GM18858 (cell line): Measurements from ENCODE around the gene SNX9.
"Not testable (repeated sequence)": the region's sequence is repeated elsewhere in the genome, so short reads cannot be mapped to it uniquely, and the experiment has no call there.

Source experiments
- ATAC-seq: cut with Tn5 transposase; IDR thresholded peaks from one replicate; pipeline ENCODE4 v1.9.1; 2021; ENCODE audit not compliant: unreplicated experiment

The SNX9 gene

DNA sequence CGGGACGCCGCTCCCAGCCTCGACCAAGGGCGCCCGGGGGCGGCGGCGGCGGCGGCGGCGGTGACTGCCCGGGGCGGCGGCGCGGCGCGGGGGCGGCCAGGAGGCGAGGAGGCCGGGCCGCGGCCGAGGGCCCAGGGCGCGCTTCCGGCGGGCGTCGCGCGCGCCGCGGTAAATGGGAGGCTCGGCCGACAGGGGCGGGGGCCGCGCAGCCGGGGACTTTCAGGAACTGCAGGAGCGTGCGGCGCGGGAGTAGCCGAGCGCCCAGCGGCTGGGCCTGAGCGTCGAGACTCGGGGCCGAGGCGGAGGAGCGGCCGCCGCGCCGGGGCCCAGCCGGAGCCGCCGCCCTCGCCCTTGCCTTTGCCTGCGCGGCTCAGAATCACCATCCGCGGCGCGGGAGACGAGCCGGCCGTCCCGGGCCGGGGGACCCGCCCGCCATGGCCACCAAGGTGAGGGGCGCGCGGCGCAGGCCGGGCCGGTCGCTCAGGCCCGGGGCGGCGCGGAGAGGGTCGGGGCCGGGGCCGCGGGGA, at the start of gene SNX9:
TSS of gene SNX9 (plus strand) at position 246 of the 527 bp plus-strand sequence. CDS start at position 435, 189 bp downstream.
- ATAC-seq: peak; percentile 59

DNA sequence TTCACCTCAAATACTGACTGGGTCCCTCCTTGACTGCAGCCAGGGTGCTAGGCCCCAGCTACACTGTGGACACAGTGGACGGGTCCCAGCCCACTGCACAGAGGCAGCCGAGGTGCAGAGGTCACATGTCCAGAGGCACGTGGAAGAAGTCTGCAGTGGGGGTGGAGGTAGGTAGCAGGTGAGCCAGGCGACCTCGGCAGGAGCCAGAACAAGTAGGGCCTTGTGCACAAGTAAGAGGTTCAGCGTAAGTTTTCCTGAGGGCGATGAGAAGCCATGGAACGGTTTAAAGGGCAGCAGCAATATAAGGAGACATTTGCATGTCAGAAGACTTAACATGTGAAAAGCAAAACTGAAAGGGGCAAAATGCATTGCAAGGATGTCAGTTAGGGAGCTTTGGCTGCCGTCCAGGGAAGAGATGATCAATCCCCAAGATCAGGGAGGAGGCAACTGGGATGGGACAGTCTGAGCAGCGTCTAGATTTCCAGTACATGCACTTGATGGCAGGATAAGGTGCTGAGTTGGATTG, 49.7 kb upstream of the SNX9 start:
- ATAC-seq: no peak

DNA sequence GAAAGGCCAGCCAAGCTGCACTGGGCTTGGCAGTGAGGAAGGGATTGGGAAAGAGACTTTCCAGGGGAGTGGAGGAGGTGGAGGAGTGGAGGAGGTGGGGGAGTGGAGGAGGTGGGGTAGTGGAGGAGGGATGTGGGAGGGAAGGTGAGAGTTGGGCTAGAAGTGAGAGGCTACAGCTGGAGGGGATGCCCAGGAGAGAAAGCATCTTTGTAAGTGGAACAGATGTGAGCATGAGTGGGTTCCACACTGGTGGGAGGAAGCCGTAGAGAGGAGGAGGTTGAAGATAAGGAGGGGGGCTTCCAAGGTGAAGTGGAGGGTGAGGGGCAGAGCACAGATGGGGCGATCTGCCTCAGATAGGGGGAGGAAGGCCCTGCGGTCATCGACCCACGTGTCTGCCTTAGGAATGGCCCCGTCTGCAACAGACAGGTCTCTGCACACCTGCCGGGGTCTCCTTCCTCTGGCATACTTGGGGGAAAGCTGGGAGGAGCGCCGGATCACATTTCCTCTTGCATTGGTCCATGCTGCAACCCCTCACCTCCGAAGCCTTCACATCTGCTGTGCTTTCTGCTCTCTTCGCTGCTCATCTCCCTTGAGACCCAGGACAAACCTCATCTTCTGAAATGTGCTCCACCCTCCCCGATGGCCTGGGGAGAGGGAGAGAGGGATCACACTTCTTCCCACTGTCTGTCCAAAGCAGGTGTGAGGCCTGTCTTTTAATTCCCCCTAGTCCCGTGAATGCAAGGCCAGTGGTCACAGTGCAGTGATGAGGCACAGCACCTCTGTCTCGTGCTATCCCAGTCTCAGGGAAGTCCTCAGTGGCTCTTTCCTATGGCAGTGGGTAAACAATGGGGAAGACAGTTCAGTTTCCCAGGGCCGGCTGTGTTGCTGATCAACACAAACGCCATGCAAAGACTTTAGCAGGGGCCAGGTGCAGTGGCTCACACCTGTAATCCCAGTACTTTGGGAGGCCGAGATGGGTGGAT, 48.6 kb upstream of the SNX9 start:
- ATAC-seq: no peak

DNA sequence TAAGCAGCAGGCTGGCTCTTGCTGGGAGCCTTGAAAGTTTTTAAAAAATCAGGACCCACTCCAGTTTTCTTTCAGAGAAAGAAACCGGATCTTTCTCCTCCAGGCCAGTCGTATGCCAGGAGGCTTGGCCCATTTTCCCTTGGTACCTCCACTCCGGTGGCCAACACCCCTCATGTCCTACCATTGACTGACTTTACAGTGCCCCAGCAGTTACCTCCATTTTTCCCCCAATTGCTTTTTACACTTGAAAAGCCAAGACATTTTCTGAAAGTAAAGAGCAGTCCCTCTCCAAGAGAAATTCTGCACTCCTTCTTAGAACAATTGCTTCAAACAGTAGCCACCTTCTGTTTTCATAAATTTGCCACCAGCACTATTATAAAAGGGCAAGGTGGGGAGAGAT, 47.7 kb upstream of the SNX9 start:
- no peak for ATAC-seq

DNA sequence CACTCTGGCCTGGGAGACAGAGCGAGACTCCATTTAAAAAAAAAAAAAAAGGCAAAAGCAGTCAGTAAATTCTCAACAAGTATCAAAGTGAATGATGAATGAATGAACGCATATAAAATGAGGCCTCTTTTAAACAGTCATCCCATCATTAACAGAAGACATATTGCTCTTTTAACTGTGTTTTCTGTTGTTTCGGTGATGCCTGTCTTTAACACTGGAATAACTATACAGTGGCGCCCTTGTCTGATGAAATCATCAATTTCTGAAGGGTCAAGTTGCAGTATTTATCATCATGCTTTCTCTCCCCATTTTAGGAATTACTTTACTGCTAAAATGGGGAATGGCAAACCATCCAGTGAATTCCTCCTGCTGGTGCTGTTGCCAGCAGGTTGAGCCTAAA, 45.7 kb upstream of the SNX9 start:
- no peak for ATAC-seq

DNA sequence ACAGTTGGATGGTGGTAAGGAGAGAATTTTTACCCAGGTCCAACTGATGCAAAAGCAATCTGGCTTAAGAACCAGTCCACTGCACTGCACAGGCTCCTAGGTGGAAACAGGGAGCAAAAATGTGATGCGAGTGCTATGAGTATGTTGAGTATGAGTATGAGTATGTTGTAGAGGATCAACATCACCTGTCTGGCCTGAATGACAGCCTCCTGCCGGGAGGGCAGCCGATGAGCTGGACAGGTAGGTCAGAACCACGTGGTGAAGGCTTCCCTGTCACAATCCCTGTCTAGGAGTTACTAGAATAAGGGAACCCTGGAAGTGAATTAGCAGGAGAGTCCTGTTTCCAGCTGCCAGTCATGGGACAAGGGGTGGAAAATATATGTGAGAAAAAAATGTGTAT, 44.3 kb upstream of the SNX9 start:
- ATAC-seq: no peak

DNA sequence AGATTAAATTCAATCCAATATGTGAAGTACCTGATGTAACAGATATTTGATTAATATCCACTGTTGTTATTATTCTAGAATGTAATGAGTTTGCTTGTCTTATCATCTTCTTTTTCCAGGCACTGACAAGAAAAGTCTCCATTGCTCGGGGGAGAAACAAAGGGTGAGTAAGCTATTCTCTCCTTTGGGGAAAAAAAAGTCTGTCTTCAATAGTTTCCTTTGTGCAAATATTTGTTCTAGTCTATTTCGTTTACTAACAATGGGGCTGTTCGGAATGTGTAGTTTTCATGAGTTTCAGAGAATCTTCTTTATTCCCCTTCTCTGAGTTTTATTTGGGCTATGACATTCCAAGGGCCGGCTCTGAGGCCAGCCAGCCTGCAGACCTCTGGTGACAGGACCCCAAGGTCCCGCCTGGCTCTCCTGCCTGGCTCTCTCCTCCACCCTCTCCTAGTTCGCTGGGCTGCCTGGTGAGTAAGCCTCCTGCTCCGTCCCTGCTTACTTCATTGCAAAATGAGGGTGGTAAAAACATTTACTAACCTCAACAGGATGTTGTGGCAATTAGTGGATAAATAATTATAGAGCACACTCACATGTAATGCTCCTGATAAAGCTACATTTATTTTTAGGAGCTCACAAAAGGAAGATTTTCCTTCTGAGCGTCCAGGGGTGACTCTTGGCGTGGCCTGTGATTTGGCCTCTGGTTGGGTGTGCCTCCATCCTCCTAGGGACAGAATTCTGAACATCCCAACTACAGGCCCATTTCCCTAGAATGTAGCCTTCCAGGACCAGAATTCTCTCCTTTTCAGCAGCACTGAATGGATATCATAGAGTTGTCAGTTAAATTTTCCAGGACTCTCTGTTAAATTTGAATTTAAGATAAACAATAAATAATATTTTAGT, 43.1 kb upstream of the SNX9 start:
- ATAC-seq: no peak

DNA sequence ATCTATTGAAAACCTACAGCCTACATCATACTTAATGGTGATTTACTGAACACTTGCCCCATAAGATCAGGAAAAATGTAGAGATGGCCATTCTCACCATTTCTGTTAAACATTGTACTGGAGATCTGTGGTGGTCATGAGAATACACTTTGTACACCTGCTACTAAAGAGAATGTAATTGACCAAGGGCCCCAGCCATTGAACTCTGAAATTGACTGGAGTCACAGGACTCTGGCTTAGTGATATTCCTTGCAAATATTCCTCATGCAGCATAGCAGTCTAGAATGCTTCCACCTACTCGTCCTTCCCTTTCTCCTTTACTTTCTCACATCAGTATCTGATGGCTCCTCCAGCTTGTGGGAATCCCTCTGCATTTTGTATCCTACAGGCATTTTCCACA, 37.4 kb upstream of the SNX9 start:
- ATAC-seq: no peak

DNA sequence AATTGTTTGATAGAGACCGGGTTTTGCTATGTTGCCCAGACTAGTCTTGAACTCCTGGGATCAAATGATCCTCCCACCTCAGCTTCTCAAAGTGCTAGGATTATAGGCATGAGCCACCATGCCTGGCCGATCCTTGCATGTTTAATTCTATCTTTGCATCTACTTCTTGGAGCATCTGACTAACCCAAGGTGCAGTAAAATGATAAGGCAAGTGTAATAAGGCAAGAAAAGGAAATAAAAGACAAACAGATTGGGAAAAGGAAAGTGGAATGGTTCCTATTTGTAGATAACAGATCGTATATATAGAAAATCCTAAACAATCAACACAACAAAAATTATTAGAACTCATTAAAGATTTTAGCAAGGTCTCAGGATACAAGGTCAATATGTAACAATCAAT, 36.8 kb upstream of the SNX9 start:
- ATAC-seq: no peak

DNA sequence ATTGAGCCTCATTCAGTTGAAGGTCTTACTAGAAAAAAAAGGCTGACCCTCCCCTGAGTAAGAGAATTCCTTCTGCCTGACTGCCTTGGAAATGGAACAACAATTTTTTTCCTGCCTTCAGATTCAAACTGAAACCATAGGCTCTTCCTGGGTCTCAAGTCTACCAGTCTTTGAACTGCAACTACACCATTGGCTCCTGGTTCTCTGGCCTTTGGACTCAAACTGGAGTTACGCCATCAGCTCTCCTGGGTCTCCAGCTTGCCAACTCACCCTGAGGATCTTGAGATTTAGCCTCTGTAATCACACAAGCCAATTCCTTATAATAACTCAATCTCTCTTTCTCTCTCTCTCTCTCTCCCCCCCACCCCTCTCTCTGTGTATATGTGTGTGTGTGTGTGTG, 36.0 kb upstream of the SNX9 start:
- ATAC-seq: no peak

DNA sequence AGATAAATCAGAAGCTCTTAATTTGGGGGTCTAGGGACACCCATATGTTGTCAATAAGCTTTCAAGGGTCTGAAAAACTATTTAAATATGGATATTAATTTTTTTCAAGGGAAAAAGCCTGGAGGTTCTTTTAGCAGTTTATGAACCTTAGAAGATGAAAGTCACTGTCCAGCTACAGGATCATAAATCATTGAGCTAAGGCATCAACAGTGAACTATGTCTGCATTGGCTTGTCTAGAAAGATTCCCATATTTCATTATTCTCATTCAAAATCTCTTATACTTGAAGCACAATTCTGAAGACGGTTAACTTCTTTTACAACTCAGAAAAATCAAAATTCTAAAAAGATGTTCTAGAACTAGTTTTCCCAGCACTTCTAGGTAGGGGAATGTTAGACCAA, 34.9 kb upstream of the SNX9 start:
- no peak for ATAC-seq

DNA sequence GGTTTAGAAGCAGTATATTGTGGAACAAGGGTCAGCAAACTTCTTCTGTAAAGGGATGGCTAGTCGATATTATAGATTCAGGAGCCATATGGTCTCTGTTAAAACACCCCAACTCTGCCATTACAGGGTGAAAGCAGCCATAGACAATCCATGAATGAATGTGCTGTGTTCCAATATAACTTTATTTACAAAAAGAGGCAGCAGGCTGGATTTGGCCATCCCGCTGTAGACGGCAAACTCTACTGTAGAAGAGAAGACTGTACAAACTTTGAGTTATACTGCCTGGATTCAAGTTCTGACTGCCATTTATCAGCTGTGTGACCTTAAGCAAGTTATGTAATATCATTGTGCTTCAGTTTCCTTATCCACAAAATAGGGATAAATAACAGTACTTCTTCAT, 33.7 kb upstream of the SNX9 start:
- no peak for ATAC-seq

DNA sequence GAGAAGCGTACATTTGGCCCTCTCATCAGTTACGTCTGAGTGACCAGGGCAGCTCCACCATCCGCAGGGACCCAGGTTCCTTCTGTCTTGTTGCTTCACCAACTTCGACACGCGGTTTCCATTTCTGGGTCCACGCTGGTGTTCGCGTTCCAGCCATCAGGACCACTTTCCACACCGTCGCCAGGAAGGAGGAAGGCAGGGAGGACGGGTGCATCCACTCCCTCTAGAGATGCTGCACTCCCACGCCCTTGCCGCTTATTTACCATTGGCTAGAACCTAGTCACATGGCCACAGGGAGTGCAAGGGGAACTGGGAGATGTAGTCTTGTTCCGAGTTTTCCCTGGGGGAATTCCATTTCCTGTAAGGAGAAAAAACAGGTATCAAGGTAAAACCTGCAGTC, 33.2 kb upstream of the SNX9 start:
- ATAC-seq: no peak

DNA sequence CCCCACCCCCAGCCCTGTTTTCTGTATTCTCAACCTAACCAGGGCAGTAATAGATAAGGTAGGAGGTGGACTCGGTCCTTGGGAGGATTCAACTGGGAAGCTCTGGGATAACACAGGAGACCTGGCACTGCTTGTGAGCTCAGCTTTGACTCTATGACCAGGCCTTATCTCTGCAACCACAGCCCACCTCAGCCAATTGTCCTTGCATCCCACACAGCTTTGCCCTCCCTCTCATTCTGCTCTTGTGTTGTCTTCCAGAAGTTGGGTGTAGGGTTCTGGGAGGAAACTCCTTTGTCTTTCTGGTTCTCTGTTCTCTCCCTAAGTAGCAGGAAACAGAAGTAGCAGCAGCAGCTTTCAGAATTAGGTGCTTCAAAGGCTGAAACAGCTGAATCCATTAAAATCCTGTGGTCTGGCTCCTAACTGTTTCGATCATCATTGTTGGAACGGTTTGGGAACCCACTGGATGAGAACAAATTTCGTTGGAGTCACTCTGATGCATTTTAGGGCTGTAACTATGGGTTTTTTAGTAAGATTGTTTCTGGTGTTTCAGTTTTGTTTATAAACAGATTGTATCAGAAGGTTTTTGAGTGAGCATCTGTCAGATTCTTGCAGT, 32.4 kb upstream of the SNX9 start:
- ATAC-seq: no peak

DNA sequence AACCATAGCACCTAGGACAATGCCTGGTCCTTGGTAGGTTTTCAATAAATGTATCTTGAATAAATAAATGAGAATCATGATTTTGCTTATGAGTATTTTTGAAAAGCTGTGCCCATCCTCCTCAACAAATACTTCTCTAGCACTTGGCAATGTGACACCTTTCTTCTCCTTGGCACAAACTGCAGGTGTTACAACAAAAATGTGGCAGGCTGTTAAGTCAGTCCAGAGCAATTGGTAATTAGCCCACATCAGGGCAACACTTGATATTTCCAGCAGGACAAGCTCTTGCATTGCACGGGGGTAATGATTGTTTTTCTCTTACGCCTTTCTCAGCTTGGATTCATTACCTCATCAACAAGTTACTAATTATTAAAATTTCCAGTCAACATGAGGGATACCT, 31.6 kb upstream of the SNX9 start:
- ATAC-seq: no peak

DNA sequence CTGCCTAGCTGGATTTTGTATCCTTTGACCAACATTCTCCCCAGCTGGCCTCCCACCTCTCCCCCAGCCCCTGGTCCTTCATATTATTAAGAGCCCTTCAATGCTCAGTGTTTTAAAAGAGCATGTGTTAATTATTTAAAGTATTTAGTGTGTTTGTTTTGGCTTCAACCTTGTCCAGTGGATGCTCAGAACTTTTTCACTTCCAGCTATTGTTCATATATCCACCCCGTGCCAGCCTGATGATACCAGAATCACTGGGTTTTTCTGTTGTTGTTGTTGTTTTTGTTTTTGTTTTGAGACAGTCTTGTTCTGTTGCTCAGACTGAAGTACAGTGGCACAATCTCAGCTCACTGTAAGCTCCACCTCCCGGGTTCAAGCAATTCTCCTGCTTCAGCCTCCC, 30.4 kb upstream of the SNX9 start:
- ATAC-seq: no peak

DNA sequence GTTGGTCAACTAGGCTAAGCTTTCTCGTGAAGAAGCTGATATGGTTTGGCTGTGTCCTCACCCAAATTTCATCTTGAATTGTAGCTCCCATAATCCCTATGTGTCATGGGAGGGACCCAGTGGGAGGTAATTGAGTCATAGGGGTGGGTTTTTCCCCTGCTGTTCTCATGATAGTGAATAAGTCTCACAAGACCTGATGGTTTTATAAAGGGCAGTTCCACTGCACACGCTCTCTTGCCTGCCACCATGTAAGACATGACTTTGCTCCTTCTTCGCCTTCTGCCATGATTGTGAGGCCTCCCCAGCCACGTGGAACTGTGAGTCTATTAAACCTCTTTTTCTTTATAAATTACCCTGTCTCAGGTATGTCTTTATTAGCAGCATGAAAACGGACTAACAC, 29.0 kb upstream of the SNX9 start:
- not testable (repeated sequence) for ATAC-seq

DNA sequence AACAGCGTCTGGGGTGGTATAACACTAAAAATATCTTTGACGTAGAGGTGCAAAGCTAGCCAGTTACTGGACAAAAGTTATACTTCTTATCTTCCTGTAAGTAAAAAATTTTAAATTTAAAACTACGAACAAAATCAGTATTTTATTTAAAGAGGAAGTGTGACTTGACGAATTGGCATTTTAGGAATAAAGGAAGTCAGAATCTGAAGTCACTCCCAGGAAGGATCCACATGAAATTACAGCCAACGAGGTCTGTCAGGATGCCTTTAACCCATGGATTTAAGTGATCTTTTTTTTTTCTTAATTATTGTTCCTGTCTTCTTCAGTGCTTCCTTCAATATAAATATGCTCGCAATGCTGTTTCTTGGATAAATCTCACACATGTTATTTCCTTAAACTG, 27.2 kb upstream of the SNX9 start:
- no peak for ATAC-seq

DNA sequence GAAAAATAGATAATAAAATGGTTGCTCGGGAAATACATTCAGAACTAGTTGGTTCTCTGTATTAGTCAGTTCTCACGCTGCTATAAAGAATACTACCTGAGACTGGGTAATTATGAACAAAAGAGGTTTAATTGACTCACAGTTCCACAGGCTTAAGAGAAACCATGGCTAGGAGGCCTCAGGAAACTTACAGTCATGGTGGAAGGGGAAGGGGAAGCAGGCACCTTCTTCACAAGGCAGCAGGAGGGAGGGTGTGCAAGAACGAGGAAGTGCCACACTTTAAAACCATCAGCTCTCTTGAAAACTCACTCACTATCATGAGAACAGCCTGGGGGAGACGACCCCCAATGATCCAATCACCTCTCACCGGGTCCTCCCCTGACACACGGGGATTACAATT, 24.2 kb upstream of the SNX9 start:
- ATAC-seq: no peak

DNA sequence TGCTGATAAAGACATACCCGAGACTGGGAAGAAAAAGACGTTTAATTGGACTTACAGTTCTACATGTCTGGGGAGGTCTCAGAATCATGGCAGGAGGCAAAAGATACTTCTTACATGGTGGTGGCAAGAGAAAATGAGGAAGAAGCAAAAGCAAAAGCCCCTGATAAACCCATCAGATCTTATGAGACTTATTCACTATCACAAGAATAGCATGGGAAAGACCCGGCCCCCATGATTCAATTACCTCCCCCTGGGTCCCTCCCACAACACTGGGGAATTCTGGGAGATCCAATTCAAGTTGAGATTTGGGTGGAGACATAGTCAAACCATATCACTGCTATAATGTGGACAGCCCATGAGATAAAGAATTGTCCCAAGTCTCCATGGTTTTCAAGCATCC, 23.5 kb upstream of the SNX9 start:
- not testable (repeated sequence) for ATAC-seq
